Measurements from ENCODE around the gene TMEM208. TPM values are rescaled to one million over a fixed set of nuclear protein-coding genes. Genes with fewer than 3 reads are reported as not detected.
A peak's percentile ranks its signal among the peaks of the same experiment; 100 is the strongest.

Gene TMEM208
- total RNA-seq, 1 donor from 2014 or later, result 24.6 TPM

DNA sequence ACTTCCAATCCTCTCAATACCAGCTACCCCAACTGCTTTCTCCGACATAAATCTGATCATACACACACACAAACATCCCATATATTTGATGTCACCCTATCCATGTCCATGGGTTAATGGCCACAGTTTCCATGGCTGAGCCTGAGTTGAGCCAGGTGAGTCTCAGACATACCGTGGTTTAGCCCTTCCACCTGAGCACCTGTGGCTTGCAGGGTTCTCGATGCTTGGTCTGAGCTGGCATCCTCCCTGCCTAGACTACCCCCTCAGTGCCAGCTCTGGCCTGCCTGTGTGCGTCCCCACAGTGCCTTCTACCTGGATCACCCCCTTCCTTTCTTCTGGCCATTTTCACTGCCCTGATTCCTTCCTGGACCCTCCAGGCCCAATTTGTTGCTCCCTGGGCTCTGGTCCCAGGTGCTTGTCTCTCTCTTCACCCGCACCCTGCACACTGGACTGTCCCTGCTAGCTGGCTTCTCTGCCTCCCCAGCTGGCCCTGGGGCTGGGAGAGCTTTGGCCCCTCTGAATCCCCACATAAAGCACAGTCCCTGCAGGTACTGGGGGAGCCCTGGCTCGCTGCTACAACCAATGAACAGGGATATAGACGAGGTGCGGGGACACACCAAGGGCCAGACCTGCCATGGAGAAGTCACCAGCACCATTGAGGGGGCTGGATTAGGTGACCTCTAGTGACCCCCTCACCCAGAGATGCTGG lies 20.6 kb upstream of the TMEM208 start:
- DNase-seq (ENCODE audit: low spot score) (no peak), ATAC-seq (no peak)
- intact Hi-C loops (cut with DNase I), result no loop called here

DNA sequence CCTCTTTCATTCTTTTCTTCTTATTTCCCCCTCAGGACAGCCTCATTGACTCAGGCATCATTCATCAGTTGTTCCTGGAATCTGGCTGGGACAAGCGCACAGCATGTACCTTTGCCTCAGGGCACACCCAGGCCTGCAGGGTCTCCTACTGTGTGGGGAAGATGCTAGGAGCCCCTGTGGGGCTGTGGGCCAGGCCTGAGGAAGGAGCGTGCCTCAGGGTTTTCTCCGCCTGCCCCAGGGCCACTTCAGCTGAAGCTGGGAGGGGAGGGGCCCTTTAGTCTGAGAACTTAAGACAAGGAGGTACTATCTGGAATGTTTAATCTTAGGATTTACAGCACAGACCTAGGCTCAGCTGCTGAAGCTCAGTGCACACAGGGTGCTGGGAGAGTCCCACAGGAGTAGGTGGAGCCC lies 20.1 kb upstream of the TMEM208 start:
- DNase-seq (ENCODE audit: low spot score) (no peak), ATAC-seq (peak; percentile 23)
- intact Hi-C loops (cut with DNase I), result no loop called here

DNA sequence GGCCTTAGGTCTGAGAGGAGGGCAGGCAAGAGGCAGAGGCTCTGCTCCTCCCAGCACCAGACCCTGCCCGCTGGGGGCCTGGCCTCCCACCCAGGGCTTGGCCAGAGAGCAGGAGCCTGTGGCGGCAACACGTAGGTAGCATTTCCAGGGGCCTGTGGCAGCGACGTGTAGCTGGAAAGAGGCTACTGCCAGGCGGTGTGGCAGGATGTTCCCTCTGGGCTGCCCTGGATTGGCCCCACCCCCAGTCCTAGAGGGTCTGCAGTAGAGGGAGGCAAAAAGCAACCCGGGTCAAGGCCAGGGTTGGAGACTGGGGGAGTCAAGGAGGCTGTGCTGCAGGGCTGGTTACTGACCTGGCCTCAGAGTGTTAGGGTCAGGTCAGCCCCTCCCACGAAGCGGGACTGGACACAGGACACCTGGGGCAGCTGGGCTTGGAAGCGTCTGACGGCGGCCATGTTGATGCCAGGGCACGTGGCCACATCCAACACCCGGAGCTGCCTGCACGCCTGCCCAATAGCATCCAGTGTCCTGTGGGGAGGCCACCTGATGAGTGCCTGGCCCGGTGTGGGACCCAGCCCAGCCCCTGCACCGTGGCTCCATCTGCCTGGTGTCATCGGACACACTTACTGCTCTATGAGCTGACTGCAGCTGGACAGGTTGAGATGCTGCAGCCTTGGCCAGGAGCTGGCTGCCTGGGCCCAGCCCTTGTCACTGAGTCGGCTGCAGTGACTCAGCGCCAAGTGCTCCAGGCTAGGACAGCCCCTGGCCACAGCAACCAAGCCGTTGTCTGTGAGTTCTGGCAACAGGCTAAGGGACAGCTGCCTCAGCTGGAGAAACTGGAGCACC lies 19.5 kb upstream of the TMEM208 start:
- intact Hi-C loops (cut with DNase I), result no loop called here
- DNase-seq (ENCODE audit: low spot score), result no peak
- no peak for ATAC-seq

DNA sequence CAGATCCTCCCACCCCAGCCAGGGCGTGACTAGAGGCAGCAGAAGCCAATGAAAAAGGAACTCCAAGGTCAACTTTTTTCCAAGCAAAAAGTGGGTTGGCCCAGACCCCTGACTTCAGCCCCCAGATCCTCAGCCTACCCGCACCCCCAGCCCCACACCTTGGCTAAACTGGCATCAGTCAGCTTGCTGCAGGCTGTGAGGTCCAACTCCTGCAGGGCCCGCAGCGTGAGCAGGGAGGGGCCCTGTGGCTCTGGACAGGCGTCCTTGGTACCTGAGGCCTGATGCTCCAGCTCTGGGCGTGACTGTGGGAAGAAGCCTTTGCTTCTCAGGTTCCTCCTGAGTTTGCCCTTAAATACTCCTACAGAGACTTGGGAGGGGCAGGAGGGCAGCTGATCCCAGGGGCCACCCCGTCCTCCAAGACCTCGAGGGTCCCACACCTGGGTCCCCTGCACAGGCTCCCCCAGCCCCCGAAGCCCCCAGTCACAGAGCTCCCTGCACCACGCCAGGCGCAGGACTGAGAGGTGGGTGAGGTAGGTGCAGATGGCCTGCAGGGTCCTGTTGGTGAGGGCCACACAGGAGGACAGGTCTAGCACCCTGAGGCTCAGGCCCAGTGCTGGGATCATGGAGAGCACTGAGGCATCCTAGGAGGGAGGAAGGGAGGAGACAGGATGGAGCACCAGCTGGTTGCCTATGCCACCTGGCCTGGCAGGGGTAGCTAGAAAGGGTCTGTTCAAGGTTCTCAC lies 18.6 kb upstream of the TMEM208 start:
- DNase-seq (ENCODE audit: low spot score) (no peak), ATAC-seq (no peak)
- intact Hi-C loops (cut with DNase I), result no loop called here

DNA sequence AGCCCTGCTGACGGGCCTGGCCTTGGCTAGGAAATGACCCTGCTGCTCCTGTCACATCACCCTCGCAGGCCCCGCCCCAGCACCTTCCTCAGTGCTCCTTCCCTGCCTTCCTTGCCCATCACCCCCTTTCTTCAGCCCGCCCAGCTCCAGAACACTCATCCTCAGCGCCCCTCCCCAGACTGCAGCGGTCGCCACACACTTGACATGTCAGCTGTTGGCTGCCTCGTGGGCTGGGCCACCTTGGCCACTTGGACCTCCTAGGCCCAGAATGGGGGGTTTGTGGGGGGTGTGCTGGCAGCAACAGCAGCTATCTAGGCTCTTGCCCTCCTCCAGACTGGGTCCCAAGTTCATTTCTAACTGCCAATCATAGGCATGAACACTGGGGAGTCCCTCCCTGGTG lies 17.4 kb upstream of the TMEM208 start:
- ATAC-seq, result no peak
- intact Hi-C loops (cut with DNase I), result no loop called here
- no peak for DNase-seq (ENCODE audit: low spot score)

DNA sequence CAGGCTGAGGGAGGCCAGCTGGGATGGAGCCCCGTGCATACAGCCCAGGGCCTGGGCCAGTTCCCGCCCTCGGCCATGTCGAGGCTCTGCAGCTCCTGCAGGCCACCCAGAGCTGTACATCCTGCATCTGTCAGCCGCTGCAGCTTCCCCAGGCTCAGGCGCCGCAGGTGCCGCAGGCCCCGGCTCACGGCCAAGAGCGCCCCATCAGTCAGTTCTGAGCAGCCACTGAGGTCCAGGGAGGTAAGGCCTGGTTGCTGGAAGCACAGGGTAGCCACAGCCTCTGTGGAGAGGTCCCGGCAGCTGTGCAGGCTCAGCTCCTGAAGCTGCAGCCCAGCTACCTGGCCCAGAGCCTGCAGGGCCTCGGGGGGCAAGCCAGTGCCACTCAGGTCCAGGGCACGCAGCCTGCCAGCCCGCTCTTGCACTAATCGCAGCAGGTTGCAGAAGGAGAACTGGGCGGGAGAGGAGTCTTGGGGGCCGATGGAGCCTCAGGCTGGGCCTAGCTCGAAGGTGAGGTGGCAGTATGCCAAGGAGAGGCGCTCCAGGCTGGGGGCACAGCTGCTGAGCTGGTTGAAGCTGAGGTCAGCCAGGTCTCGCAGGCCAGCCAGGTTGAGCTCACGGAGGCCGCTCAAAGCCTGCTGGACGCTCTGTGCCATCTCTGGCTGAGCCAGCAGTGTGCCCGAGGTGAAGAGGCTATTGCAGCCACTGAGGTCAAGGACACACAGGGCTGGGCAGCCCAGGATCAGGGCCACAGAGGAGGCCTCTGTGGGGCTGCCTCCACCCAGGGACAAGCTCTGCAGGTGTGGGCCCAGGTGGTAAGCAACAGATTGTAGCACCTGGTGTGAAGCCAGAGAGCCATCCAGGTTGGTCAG lies 16.6 kb upstream of the TMEM208 start:
- intact Hi-C loops (cut with DNase I), result no loop called here
- no peak for DNase-seq (ENCODE audit: low spot score)
- no peak for ATAC-seq

DNA sequence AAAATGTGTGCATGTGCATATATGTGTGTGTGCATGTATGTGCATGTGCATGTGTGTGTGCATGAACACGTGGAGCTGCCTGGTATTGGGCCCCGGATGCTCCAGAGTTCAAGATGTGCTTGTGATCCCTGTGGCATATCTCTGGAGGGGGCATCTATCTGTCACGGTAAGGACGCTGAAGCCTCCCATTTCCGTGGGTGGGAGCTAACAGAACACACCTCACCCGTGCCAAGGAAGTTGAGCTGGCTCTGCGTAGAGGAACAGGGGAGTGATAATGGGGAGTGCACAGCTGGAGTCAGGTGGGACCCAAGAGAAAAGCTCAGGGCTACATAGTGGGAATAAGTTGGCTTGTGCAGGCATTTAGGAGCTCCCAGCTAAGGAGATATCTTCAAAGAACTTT lies 15.3 kb upstream of the TMEM208 start:
- DNase-seq (ENCODE audit: low spot score), result no peak
- no peak for ATAC-seq
- intact Hi-C loops (cut with DNase I), result no loop called here

DNA sequence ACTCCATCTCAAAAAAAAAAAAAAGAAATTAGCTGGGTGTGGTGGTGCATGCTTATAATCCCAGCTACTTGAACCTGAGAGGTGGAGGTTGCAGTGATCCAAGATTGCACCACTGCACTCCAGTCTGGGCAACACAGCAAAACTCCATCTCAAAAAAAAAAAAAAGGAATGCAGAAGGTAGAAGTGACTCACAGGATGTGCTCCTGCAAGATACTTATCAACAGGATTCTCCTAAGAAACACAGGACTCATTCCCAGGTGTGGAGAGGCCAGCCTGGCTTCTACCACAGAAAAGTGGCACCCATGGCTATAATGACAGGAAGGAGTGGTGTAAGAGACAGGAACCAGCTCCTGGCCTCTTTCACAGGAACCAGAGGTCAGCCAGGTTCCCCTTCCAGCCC lies 14.2 kb upstream of the TMEM208 start:
- DNase-seq (ENCODE audit: low spot score) (no peak), ATAC-seq (no peak)
- intact Hi-C loops (cut with DNase I), result no loop called here

DNA sequence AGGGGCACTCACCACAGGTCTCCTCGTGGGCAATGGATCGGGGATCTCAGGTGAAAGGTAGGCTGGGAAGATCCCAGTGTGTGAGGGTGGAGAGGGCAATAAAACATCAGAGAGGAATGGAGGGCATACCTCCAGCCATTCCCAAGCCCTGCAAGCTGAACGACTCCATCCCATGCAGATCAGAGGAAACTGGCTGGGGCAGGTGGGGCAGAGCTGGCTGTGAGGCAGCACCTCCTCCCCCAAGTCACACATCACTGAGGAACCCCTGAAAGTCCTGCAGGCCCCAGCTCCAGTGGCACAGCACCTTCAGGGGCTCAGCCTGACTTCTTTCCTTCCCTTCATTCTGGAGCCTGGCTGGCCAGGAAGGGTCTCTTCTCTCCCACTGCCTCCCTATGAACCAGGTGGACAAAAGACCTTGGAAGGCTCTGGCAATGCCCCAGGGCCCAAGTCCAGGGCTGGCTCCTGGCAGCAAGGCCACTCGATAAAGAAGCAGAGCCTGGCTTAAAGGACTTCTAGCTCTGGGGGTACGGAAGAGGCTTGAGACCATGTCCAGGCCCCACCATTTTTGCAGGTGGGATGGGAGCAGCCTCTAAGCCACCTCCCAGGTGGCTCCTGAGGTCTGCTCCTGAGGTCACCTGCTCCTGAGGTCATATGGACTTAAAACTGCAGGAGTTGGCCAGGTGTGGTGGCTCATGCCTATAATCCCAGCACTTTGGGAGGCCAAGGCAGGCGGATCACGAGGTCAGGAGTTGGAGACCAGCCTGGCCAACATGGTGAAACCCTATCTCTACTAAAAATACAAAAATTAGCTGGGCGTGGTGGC lies 13.5 kb upstream of the TMEM208 start:
- intact Hi-C loops (cut with DNase I), result no loop called here
- ATAC-seq (no peak), DNase-seq (ENCODE audit: low spot score) (no peak)

DNA sequence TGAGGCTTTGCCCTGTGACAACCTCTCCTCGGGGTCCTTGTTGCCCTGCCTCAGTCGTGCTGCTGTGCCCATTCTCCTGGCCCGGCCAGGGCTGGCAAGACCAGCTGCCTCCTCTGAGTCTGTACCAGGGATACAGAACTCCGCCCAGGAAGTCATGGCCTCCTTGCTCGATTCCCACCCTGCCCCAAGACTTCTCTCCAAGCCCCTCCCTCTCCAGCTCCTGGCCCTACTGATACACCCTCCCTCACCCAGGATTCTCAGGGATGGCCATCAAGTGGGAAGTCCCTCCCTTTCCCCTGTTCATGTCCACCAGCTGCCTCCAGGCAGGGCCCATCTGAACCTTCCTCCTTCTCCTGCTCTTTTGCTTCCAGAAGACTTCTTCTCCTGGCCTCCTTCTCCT lies 11.2 kb upstream of the TMEM208 start:
- no peak for ATAC-seq
- DNase-seq (ENCODE audit: low spot score), result no peak
- intact Hi-C loops (cut with DNase I), result no loop called here

DNA sequence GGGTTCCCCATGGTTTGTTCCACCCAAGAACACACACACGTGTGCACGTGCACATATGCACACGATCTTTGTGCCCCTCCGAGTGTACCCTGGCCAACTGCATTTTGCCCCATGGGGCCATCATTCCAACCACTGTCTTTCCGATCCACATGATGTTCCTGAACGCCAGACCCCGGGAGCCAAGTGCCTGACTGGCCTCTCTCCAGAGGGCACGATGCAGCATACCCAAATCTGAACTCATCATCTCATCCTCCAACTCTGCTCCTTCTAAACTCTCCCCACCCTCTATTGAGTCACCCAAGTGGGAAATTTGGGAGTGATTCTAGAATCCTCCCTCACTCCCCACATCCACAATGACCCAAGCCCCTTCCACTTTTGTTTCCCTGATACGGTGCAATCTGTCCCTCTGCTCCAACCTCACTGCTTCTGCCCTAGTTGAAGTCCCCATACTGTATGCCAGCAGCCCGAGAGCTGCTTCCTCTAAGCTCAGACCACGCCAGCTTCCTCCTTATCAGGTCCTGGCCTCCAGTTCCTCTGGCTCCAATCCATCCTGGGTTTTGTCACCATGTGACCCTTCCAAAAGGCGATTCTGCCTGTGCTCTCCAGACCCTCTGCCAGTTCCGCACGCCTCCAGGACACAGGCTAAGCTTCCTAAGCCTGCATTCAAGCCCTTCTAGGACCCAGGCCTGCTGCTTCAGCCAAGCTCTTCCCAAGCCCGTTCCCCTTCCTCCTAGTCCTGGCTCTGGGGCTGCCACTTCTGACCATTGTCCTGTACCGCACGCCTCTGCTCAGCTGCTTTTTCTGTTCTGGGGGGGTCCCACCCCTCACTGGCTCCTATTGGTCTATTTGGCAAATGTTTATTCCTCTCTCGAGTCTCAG lies 10.1 kb upstream of the TMEM208 start:
- DNase-seq (ENCODE audit: low spot score), result no peak
- intact Hi-C loops (cut with DNase I), result no loop called here
- ATAC-seq, result peak; percentile 75

DNA sequence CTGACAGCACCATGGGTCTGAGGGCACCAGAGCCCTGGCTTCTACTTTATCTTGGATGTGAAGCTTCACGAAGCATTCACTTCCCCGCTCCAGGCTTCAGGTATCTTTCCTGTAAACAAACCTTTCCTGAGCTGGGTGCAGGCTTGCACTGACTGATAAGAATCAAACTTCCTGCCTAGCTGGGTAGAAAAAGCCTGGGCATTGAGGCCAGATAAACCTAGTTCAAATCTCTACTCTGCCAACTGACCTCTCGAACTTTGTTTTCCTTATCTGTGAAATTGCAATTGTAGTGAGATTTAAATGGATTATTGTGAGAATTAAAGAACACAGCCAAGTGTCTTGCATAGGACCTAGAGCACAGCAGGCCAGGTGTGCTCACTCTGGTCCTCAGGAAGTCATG lies 2.9 kb upstream of the TMEM208 start:
- DNase-seq (ENCODE audit: low spot score) (no peak), ATAC-seq (no peak)
- intact Hi-C loops (cut with DNase I), result no loop called here

DNA sequence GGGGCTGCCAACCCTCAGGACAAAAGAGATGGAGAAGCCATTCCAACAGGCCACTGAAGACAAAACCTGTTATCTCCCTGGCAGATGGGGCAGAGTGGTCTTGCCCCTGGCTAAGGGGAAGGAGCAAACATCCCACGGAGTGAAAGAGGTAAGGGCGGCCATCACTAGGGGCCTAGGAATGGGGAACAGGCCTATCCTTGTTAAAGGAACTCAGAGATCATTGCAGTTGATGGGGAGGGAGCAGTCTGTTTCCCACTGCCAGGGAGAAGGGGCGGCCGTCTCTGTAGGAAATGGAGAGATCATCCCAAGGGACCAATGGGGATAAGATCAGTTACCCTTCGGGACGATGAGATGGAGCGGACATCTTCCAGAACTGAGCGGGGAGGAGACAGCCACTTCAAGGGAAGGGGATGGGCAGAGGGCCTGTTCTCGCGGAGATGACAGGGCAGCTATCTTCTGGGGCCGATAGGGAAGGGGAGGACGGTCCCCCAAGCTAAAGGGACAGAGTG lies 581 bp upstream of the TMEM208 start:
- ATAC-seq (peak; percentile 4), DNase-seq (ENCODE audit: low spot score) (no peak)
- intact Hi-C loops (cut with DNase I), result no loop called here

DNA sequence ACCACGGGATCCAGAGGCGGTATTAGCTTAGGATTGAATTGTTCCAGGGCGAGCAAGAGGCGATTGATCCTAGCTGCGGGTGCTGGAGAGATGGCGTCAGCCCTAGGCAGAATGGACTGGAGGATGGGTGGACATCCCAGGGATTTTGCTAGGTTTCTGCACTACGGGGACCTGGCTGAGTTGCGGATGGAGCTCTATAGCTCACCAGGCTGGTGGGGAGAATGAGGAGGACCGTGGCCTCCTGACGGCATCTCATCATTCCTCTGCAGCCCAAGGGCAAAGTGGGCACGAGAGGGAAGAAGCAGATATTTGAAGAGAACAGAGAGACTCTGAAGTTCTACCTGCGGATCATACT lies 614 bp downstream of the TMEM208 start:
- DNase-seq (ENCODE audit: low spot score) (no peak), ATAC-seq (no peak)
- intact Hi-C loops (cut with DNase I), result no loop called here

DNA sequence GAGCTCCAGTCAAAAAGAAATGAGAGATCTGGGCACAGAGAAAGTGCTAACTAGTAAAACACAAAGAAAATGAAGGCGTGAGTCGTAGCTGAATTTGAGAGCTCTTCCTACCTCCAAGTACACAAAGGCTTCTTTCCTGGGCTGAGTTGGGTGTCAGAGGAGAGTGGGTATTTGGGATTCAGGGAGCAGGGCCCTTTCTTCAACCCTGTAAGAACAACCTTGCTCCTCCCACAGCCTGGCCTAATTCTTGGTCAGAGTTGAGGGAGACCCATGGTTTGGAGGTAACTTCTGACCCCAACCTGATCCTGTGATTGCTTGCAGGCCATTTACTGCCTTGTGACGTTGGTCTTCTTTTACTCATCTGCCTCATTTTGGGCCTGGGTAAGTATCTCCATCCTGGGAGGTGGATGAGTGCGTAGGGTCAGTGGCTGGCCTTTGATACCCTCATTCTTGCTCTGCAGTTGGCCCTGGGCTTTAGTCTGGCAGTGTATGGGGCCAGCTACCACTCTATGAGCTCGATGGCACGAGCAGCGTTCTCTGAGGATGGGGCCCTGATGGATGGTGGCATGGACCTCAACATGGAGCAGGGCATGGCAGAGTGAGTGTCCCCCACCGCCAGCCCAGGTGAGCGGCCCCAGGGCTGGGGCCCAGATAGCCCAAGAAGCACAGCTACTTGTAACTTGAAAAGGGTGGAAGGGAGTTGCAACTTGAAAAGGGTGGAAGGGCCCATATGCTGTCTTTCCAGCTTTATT lies 1.3 kb downstream of the TMEM208 start:
- intact Hi-C loops (cut with DNase I), result no loop called here
- ATAC-seq, result no peak
- DNase-seq (ENCODE audit: low spot score), result no peak

DNA sequence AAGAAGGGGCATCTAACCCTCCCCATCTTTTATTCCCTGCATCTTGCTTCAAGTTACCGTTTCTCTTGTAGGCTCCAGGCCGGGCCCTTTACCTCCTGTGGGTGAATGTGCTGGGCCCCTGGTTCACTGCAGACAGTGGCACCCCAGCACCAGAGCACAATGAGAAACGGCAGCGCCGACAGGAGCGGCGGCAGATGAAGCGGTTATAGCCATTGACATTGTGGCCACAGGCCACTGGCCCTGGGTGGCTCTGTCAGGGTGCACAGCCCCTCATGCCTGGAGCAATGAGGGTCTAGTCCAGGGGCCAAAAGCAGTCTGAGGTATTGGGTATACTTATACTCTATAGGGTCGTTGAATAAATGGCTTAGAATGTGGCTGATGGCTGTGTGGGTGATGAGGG lies 2.0 kb downstream of the TMEM208 start:
- intact Hi-C loops (cut with DNase I), result no loop called here
- ATAC-seq, result no peak
- no peak for DNase-seq (ENCODE audit: low spot score)
